ENCODE measurements around the gene AFMID.

The AFMID gene

DNA sequence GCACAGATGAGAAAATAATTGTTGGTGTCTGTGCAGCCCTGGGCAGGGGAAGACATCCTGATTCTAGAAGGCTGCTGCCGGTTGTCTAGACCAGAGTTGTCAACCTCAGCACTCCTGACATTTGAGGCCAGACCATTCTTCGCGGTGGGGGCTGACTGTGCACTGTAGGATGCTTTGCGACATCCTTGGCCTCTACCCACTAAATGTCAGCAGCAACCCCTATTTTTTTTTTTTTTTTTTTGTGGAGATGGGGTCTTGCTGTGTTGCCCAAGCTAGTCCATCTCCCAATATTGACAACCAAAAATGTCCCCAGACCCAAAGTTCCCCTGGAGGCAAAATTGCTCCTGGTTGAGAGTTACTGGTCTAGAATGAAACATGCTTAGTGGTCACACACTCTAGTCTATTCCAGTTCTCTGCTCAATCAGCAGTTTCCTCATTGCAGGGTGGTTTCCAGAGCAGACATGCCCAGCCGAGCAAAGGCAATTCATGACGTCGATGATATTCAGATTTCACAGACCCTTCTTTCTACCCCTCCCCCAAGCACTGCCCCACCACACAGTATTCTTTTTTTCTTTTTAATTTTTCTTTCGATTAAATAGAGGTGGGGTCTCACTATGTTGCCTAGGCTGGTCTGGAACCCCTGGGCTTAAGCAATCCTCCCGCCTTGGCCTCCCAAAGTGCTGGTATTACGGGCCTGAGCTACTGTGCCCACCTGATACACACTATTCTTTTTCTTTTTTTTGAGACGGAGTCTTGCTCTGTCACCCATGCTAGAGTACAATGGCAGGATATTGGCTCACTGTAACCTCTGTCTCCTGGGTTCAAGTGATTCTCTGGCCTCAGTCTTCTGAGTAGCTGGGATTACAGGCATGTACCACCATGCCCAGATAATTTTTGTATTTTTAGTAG, 32.0 kb upstream of the AFMID start:
- H3K9ac ChIP-seq (ENCODE audit: low read depth in 1 of 2, low read length in 2 of 2): no peak overlapping the region
- no peaks in the 10 kb centered on the region for H3K9me3 ChIP-seq (ENCODE audit: control insufficient read depth in 1 of 2, low read length in 2 of 2)
- H3K27me3 ChIP-seq (ENCODE audit: control insufficient read depth in 1 of 2, insufficient read depth in 2 of 2, low read length in 2 of 2): no peaks in the 10 kb centered on the region
- no peaks in the 10 kb centered on the region for H3K36me3 ChIP-seq (ENCODE audit: control insufficient read depth in 1 of 2, insufficient read depth in 2 of 2, low read length in 2 of 2)
- H3K4me1 ChIP-seq (ENCODE audit: control insufficient read depth in 1 of 2, insufficient read depth in 2 of 2, low read length in 2 of 2): peaks cover 15 to 18% of the 10 kb centered on the region in 2 donors
- no peak overlapping the region for H3K27ac ChIP-seq (ENCODE audit: low read depth, low read length)
- no peak overlapping the region for H3K4me3 ChIP-seq (ENCODE audit: low read depth in 1 of 2, low read length in 2 of 2)

DNA sequence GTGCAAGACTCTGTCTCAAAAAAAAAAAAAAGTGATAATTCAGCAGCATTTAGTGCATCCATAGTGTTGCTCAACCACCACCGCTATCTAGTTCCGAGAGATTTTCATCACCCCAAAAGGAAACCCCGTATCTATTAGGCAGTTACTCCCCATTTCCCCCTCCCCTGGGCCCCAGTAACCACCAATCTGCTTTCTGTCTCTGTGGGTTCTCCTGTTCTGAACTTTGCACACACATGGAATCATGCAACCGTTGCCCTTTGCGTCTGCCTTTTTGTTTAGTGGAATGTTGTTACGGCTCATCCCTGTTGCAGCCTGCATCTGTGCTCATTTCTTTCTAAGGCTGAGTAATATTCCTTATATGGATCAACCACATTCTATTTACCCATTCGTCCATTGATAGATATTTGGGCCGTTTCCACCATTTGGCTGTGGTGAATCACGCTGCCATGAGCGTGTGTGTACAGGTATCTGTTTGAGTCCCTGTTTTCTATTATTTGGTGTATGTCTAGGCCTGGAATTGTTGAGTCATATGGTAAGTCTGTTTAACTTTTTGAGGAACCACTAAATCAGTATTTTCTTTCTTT, 27.5 kb upstream of the AFMID start:
- Histone ChIP-seq H3K36me3 (ENCODE audit: control insufficient read depth in 1 of 2, insufficient read depth in 2 of 2, low read length in 2 of 2) (no peaks in the 10 kb centered on the region), H3K27ac (ENCODE audit: low read depth, low read length) (no peak overlapping the region), H3K9me3 (ENCODE audit: control insufficient read depth in 1 of 2, low read length in 2 of 2) (no peaks in the 10 kb centered on the region)

DNA sequence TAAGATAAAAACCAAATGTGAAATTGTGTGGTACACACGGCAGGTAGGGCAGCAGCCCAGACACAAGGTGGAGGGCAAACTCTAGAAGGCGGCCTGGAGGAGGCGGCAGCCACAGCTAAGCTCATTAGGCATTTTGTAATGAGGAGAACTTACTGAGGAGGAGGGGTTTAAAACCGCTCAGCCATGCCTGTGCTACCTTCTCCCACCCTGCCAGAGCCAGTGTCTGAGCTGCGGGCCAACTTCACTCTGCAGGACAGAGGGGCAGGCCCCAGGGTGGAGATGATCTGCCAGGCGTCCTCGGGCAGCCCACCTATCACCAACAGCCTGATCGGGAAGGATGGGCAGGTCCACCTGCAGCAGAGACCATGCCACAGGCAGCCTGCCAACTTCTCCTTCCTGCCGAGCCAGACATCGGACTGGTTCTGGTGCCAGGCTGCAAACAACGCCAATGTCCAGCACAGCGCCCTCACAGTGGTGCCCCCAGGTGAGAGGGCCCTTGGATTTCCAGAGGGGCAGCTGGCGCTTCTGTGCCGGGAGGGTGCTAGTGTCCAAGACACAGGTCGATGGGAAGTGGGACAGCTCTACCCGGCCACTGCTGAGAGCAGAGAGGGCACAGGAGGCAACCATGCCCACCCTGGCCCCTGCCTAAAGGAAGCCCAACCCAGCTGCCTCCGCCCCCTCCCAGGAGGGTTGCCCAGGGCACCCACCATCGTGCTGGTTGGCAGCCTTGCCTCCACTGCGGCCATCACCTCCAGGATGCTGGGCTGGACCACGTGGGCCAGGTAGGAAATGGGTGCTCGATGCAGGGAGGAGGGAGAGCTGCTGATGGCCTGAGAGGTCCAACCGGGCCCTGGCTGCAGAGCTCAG, 23.0 kb upstream of the AFMID start:
- Histone ChIP-seq H3K4me3 (ENCODE audit: low read depth in 1 of 2, low read length in 2 of 2) (no peak overlapping the region), H3K9me3 (ENCODE audit: control insufficient read depth in 1 of 2, low read length in 2 of 2) (no peaks in the 10 kb centered on the region), H3K36me3 (ENCODE audit: control insufficient read depth in 1 of 2, insufficient read depth in 2 of 2, low read length in 2 of 2) (no peaks in the 10 kb centered on the region), H3K27ac (ENCODE audit: low read depth, low read length) (no peak overlapping the region), H3K9ac (ENCODE audit: low read depth in 1 of 2, low read length in 2 of 2) (no peak overlapping the region), H3K4me1 (ENCODE audit: control insufficient read depth in 1 of 2, insufficient read depth in 2 of 2, low read length in 2 of 2) (peaks cover 14% of the 10 kb centered on the region in 2 donors), H3K27me3 (ENCODE audit: control insufficient read depth in 1 of 2, insufficient read depth in 2 of 2, low read length in 2 of 2) (no peaks in the 10 kb centered on the region)

More for the DNA sequence above, 27.5 kb upstream of the AFMID start:
- Histone ChIP-seq H3K4me3 (ENCODE audit: low read depth in 1 of 2, low read length in 2 of 2) (peak overlapping the region in 1 of 2 donors; percentile 7), H3K4me1 (ENCODE audit: control insufficient read depth in 1 of 2, insufficient read depth in 2 of 2, low read length in 2 of 2) (peaks cover 6 to 8% of the 10 kb centered on the region in 2 donors), H3K9ac (ENCODE audit: low read depth in 1 of 2, low read length in 2 of 2) (no peak overlapping the region), H3K27me3 (ENCODE audit: control insufficient read depth in 1 of 2, insufficient read depth in 2 of 2, low read length in 2 of 2) (no peaks in the 10 kb centered on the region)

DNA sequence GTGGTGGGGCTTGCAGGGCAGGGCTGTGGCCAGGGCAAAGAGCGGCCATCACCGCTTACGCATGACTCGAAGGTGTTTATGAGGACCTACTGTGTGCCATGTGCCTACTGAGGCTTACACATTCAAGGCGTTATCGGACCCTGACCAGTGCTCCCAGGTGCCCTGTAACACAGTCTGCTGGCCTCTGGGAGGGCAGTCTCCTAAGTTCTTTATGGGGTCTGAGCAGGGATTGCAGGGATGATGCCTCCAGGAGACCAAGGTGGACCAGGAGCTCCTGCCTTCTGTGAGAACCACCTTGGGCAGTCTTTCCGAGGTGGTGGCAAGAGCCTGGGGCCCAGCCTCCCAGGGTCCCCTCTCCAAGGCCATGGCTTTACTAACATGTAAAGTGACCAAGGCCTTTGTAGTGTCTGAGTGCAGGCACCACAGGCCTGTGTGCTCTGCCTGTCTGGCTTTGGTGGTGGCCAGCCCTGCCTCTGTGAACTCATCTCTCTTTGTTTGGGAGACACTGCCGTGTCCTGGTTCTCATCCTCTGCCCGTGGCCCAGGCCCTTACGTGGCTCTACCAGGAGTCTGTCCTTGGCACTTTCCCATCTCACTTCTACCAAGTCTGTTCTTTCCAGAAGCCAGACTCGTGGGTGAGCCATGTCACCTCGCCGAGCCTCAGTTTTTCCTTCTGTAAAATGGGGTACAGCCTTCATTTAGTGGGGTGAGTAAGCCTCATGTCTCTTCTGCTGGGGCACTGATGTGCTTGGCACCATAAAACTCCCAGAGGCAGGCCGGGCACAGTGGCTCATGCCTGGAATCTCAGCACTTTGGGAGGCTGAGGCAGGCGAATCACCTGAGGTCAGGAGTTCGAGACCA, 22.2 kb upstream of the AFMID start:
- H3K4me3 ChIP-seq (ENCODE audit: low read depth in 1 of 2, low read length in 2 of 2): no peak overlapping the region
- H3K36me3 ChIP-seq (ENCODE audit: control insufficient read depth in 1 of 2, insufficient read depth in 2 of 2, low read length in 2 of 2): no peaks in the 10 kb centered on the region
- no peaks in the 10 kb centered on the region for H3K9me3 ChIP-seq (ENCODE audit: control insufficient read depth in 1 of 2, low read length in 2 of 2)
- no peak overlapping the region for H3K9ac ChIP-seq (ENCODE audit: low read depth in 1 of 2, low read length in 2 of 2)
- H3K27ac ChIP-seq (ENCODE audit: low read depth, low read length): no peak overlapping the region
- no peaks in the 10 kb centered on the region for H3K27me3 ChIP-seq (ENCODE audit: control insufficient read depth in 1 of 2, insufficient read depth in 2 of 2, low read length in 2 of 2)
- peaks cover 15 to 17% of the 10 kb centered on the region in 2 donors for H3K4me1 ChIP-seq (ENCODE audit: control insufficient read depth in 1 of 2, insufficient read depth in 2 of 2, low read length in 2 of 2)

DNA sequence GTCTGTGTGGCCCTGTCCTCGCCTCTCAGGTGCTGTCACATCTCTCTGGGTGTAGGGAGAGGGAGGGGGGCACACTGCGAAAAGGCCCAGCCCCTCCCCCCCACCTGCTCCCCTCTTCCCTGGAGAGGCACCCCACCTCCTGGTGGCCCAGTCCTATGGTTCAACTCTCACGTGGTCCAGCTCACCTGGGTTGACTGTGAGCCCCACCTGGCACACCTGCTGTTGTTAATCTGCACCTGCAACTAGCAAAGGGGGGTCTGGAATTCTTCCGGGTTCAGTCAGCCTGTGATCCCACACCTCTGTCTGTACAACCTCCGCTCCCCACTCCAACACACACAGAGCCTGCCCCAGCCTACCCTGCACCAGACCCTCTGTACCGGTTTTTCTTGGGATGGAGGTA, 20.7 kb upstream of the AFMID start:
- H3K4me3 ChIP-seq (ENCODE audit: low read depth in 1 of 2, low read length in 2 of 2): no peak overlapping the region
- no peak overlapping the region for H3K27ac ChIP-seq (ENCODE audit: low read depth, low read length)
- peaks cover 28 to 29% of the 10 kb centered on the region in 2 donors for H3K4me1 ChIP-seq (ENCODE audit: control insufficient read depth in 1 of 2, insufficient read depth in 2 of 2, low read length in 2 of 2)
- peaks cover 0 to 9% of the 10 kb centered on the region in 2 donors for H3K36me3 ChIP-seq (ENCODE audit: control insufficient read depth in 1 of 2, insufficient read depth in 2 of 2, low read length in 2 of 2)
- H3K9me3 ChIP-seq (ENCODE audit: control insufficient read depth in 1 of 2, low read length in 2 of 2): no peaks in the 10 kb centered on the region
- no peak overlapping the region for H3K9ac ChIP-seq (ENCODE audit: low read depth in 1 of 2, low read length in 2 of 2)
- no peaks in the 10 kb centered on the region for H3K27me3 ChIP-seq (ENCODE audit: control insufficient read depth in 1 of 2, insufficient read depth in 2 of 2, low read length in 2 of 2)

DNA sequence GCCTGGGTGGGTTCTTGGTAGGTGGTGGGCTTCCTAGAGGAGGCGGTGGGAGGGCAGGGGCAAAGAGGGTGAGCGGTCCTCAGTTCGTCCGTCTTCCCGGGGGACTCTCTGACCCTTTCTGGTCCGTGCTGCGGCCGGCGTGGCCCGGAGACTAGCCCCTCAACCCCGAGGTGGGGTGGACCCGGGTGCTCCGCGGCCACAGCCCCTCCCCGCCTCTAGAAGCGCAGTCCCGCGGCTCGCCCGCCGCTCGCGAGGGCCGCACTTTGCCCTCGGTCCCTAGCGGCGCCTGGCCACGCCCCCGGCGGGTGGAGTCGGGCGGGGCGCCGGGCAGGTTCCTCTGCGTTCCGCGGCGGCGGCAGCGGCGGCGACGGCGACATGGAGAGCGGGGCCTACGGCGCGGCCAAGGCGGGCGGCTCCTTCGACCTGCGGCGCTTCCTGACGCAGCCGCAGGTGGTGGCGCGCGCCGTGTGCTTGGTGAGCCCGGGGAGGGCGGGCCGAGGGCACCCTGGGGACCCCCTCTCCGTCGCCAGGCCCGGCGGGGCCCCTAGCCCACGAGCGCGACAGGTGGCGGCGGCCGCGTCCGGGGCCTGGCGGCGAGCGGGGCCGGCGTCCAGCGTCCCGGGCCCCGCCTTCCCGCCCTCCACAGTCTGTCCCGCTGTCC, 18.8 kb upstream of the AFMID start, which contains the start of gene SYNGR2:
Gene SYNGR2, plus strand, starts transcription at position 340 of the 661 bp plus-strand sequence. Its CDS starts 36 bp downstream, at position 376.
- Histone ChIP-seq H3K4me1 (ENCODE audit: control insufficient read depth in 1 of 2, insufficient read depth in 2 of 2, low read length in 2 of 2) (peaks cover 44 to 49% of the 10 kb centered on the region in 2 donors), H3K36me3 (ENCODE audit: control insufficient read depth in 1 of 2, insufficient read depth in 2 of 2, low read length in 2 of 2) (peaks cover 0 to 14% of the 10 kb centered on the region in 2 donors), H3K4me3 (ENCODE audit: low read depth in 1 of 2, low read length in 2 of 2) (peak within 1 kb of the TSS; percentile 83 to 94), H3K27me3 (ENCODE audit: control insufficient read depth in 1 of 2, insufficient read depth in 2 of 2, low read length in 2 of 2) (no peaks in the 10 kb centered on the region), H3K27ac (ENCODE audit: low read depth, low read length) (peak within 1 kb of the TSS; percentile 83), H3K9me3 (ENCODE audit: control insufficient read depth in 1 of 2, low read length in 2 of 2) (no peaks in the 10 kb centered on the region), H3K9ac (ENCODE audit: low read depth in 1 of 2, low read length in 2 of 2) (peak within 1 kb of the TSS; percentile 76 to 84)

DNA sequence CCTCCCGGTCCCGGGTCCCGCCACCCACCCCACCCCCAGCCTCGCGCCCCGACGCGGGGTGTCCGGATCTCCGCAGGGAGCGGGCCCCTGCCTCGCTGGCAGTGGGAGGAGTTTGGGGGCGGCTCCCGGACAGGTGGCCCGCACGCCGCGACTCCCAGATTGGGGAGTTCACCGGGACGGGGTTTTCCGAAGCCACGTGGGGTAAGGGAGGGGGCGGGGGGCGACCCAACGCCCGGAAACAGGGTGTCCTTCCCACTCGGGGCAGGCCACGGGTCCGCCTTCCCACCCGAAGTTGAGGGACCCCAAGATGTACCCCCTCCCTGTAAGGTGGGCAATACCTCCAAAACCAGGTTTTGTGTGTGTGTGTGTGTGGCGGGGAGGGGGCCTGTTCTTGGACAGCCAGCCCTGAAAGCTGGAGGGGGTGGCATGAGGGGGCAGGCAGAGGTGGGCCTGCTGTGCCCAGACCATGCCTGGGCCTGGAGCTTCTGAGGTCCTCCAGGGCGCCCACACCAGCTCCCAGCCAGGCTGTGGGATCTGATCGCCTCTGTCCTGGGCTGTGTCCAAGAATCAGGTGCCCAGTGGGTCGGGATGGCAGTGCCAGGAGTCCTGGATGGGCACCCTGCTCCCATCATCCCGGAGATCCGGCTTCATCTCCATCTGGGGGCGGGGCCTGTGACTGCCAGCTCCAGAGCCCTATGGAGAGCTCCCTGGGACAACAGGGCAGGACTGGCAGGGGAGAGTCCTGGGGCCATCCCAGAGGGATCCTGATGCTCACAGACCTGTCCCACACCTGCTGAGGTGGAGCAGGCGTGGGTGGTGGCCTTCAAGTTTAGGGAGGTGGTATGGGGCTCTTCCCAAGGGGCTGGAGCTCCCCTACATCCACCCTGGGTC, 18.0 kb upstream of the AFMID start:
- H3K27ac ChIP-seq (ENCODE audit: low read depth, low read length): peak overlapping the region; percentile 83
- no peaks in the 10 kb centered on the region for H3K9me3 ChIP-seq (ENCODE audit: control insufficient read depth in 1 of 2, low read length in 2 of 2)
- peaks cover 52 to 57% of the 10 kb centered on the region in 2 donors for H3K4me1 ChIP-seq (ENCODE audit: control insufficient read depth in 1 of 2, insufficient read depth in 2 of 2, low read length in 2 of 2)
- H3K36me3 ChIP-seq (ENCODE audit: control insufficient read depth in 1 of 2, insufficient read depth in 2 of 2, low read length in 2 of 2): peaks cover 0 to 14% of the 10 kb centered on the region in 2 donors
- peak overlapping the region; percentile 76 to 84 for H3K9ac ChIP-seq (ENCODE audit: low read depth in 1 of 2, low read length in 2 of 2)
- no peaks in the 10 kb centered on the region for H3K27me3 ChIP-seq (ENCODE audit: control insufficient read depth in 1 of 2, insufficient read depth in 2 of 2, low read length in 2 of 2)
- H3K4me3 ChIP-seq (ENCODE audit: low read depth in 1 of 2, low read length in 2 of 2): peak overlapping the region; percentile 83 to 94

DNA sequence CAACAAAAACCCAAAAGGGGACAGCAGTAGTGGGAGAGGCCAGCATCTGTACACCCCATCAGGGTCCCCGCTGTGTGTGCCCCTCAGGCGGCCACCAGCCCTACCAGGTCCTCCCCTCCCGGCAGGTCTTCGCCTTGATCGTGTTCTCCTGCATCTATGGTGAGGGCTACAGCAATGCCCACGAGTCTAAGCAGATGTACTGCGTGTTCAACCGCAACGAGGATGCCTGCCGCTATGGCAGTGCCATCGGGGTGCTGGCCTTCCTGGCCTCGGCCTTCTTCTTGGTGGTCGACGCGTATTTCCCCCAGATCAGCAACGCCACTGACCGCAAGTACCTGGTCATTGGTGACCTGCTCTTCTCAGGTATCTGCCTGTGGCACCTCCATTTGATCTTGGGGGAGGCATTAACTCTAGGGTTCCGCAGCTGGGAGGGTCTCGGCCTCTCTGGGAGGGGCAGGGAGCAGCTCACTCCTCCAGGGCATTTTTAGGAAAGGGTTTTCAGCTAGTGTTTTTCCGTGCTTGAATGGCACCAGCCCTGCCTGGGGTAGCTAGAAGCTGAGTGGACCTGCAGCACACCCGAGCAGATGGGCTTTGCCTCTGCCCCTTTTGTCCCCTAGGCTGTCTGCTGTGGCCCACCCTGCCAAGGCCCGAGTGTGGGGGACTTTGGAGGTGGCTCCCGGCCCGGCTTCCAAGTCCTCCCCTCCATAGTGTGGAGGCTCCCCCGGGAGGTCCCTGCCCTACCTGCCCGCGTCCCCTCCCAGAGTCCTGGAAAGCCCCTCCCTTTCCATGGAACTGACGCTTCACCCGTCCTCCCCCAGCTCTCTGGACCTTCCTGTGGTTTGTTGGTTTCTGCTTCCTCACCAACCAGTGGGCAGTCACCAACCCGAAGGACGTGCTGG, 16.2 kb upstream of the AFMID start:
- Histone ChIP-seq H3K9me3 (ENCODE audit: control insufficient read depth in 1 of 2, low read length in 2 of 2) (no peaks in the 10 kb centered on the region), H3K36me3 (ENCODE audit: control insufficient read depth in 1 of 2, insufficient read depth in 2 of 2, low read length in 2 of 2) (peaks cover 0 to 14% of the 10 kb centered on the region in 2 donors), H3K4me1 (ENCODE audit: control insufficient read depth in 1 of 2, insufficient read depth in 2 of 2, low read length in 2 of 2) (peaks cover 69 to 75% of the 10 kb centered on the region in 2 donors), H3K9ac (ENCODE audit: low read depth in 1 of 2, low read length in 2 of 2) (no peak overlapping the region), H3K4me3 (ENCODE audit: low read depth in 1 of 2, low read length in 2 of 2) (no peak overlapping the region), H3K27ac (ENCODE audit: low read depth, low read length) (no peak overlapping the region), H3K27me3 (ENCODE audit: control insufficient read depth in 1 of 2, insufficient read depth in 2 of 2, low read length in 2 of 2) (no peaks in the 10 kb centered on the region)
